HG03175 (cell line): ENCODE results near the gene BBLN.
A peak's percentile ranks its signal among the peaks of the same experiment; 100 is the strongest.

Experiments used
- ATAC-seq: cut with Tn5 transposase; IDR thresholded peaks from one replicate; pipeline ENCODE4 v1.9.1; 2021; ENCODE audit warnings: mild to moderate bottlenecking, moderate library complexity; ENCODE audit not compliant: unreplicated experiment

Gene BBLN

DNA sequence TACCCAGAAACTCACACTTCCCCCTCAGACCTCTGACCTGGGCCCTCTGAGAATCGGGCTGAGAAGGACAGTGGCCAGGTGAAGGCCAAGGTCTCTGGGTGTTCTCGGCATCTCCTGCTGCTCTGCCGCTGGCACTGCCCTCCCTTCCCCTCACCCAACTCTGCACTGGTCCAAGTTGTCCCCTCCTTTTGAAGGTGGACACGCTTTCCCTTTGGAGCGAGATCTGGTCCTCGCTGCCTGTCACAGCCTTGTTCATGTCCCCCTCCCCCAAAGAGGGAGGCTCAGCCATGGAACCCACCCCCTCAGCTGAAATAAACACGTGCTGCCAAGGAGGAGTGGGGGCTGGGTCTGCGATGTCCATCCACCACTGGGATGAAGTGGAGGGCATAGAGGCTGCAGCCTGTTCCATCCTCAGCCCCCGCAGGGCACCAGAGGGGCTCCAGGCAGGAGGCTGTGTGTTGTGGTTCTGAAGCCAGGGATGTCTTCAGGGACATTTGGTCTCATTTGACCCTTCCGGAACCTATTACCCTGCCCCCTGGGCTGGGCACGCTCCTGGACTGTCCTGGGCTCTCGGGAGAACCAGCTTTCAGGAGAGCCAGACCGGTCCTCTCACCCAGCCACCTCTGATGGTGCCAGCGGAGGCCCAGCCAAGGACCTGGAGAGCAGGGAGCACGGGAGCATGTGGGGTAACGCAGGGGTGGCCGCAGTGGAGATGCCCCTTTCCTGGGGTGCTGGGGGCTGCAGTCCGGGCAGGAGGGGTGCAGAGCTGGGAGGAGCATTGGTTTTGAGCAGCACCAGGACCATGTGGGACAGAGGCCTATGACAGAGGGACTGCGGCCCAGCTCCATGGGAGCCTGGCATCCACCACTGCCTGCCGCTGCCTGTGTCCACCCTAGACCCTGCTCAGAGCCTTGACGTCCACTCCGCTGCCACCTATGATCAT is 15.6 kb upstream of the BBLN start:
- no peak for ATAC-seq

- no peak for ATAC-seq
Observed at GRCh38 chr9:128145536-128145935, 14.5 kb upstream of the BBLN start.

GRCh38 chr9:128145951-128146351 is 14.1 kb upstream of the BBLN start:
- no peak for ATAC-seq

DNA sequence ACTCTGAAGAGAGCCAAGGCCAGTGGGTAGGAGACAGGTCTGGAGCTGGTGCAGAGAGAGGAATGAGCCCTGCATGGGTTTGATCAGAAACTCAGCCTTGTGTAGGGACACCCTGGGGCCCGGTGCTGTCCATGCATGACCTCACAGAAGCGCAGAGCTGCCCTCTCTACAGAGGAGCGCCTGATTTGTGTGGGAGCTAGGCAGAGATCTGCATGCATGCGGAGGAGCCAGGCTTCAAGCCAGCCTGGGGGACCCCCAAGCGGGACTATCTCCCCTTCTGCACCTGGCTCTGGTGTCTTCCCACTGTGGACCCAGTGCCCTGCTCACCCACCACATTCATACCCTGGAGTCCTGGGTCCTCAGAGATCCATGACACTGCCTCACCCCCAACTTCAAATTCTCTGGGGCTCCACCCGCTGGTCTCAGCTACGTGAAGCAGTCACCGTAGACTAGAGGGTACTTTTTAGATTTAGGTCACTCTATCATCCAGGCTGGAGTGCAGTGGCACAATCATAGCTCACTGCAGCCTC is 13.4 kb upstream of the BBLN start:
- no peak for ATAC-seq

- ATAC-seq, result no peak
Observed at GRCh38 chr9:128148509-128149000, 11.5 kb upstream of the BBLN start.

- no peak for ATAC-seq
Observed at GRCh38 chr9:128149001-128149701, 10.9 kb upstream of the BBLN start, which contains the start of gene LCN2. Gene LCN2, plus strand, starts transcription at chr9:128149453. Its CDS starts 73 bp downstream, at chr9:128149526.

GRCh38 chr9:128149951-128150593 is 10.0 kb upstream of the BBLN start:
- ATAC-seq, result no peak

DNA sequence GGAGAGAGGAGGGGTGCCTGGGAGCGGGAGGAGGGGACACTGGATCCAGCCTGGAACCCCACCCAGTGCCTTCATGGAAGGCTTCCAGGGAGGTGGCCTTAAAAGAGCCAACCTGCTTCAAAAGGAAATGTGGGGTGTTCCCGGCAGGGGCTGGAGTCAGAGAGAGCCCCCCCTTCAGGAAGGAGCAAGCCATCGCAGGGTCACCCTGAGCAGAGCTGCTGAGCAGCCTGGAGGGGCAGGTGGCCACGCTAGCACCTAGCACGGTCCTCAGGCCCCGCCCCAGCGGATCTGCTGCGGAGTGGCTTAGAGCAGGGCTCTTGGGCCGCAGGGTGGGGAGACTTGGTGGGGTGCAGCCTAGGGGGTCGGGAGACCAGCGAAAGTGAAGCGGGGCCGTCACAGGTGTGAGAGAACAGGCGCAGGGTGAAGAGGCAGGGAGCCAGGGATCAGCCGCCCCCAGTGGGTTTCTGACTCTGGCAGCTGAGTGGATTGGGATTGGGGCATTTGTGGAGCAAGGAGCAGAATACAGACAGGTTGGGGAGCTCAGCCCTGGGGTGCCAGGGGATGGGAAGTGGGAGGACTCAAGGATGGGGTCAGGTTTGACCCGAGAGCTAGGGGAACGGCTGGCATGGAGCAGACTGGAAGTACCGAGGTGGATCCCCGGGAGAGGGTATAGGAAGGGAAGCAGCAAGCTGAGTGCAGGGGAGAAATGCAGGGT is 9.3 kb upstream of the BBLN start:
- no peak for ATAC-seq

- ATAC-seq, result no peak
Observed at GRCh38 chr9:128151309-128152132, 8.5 kb upstream of the BBLN start.

- ATAC-seq, result no peak
Observed at GRCh38 chr9:128152133-128153059, 7.7 kb upstream of the BBLN start.

DNA sequence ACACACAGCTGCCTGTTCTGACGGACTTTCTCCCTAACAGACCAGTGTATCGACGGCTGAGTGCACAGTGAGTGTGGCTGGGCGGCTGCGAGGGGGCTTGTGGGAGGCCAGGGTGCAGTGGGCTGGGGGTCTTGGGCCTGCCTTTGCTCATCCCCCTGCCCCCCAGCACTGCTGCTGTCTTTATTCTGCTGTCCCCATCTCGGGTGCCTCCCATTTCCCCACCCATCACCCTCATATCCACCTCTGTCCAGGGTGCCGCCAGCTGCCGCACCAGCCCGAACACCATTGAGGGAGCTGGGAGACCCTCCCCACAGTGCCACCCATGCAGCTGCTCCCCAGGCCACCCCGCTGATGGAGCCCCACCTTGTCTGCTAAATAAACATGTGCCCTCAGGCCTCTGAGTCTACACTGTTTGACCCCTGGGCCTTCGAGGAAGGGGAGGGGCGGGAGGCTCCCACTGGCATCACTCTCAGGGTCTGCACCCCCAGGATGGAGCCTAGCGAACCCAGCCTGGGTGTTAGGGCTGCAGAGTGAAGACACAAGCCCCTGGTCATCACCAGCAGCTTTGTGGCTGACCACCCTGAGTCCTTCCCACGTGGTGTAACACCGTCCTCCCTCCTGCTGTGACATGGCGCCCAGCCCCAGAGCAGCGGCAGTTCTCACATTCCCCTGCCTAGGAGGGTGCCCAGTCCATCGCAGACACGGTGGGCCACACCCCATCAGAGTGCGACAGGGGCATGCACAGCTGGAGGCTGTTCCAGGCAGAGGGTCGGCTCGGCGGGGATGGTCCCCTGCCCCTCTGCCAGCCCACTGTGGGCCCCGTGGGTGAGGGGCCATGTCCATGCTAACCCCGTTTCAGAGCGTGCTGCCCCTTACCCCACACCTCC is 6.8 kb upstream of the BBLN start:
- no peak for ATAC-seq

- no peak for ATAC-seq
Observed at GRCh38 chr9:128153947-128154695, 5.9 kb upstream of the BBLN start.

- ATAC-seq, result no peak
Observed at GRCh38 chr9:128155736-128156500, 4.1 kb upstream of the BBLN start.

- peak; percentile 17 for ATAC-seq
Observed at GRCh38 chr9:128159522-128159783, 612 bp upstream of the BBLN start.

GRCh38 chr9:128160603-128160987 is 530 bp downstream of the BBLN start:
- no peak for ATAC-seq

GRCh38 chr9:128161215-128161902 is 1.3 kb downstream of the BBLN start:
- no peak for ATAC-seq
